NCI-H146 (cell line): ENCODE measurements around the gene EXT2.

ENCODE experiments used
- DNase-seq: peaks from one replicate; lab custom pipeline; 2025; lab: John Stamatoyannopoulos, UW

EXT2 gene

DNA sequence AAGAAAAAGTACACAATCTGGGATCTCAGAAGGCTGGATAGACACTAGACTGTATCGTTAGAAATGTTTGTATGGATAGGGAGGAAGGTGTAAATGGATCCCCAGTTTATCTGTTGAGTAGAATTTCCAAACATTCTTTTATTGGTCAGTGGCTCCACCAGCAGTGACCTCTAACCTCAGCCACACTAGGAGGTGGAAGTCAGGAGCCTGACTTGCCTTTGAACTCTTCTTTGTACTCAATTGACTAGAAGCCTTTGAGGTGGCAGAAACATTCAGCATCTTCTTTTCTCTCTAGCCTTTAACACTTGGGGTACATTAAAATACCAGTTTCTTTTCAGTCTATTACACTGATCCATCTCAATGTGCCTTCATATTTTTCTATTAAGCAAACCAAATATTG lies 39.1 kb downstream of the EXT2 start:
- DNase-seq, result no peak

DNA sequence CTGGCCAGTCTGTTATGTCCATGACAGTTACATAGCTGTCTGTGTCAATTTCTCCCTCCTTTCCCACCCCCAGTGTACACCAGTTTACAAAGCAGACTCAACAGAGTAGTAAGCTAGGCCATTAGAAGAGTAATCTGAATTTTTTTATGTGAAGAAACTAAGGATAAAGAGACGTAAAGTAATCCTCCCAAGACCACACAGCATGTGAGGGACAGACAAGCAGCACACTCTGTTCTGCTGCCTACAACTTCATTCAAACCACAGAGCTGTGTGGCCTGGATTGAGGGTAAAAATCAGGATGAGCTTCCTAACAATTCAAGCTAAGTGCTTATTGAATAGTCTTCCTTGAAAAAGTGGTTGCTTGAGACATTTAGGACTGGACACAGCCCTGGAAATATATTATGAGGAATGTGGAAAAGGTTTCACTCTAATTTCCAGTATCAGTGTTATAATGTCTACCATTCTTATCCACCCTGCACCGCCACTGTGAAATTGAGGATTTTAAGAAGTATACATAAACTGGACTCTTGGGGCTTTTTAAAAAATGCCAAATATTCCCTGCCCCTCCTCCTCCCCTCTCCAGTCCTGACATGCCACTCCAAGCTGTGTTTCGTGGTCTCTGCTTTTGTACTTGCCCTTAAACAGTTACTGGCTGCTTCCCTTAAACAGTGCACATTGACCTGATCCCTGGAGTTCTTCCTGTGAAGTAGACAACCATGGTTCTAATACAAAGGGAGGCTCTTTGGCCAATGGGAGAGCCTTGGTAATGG lies 40.9 kb downstream of the EXT2 start:
- DNase-seq, result no peak

DNA sequence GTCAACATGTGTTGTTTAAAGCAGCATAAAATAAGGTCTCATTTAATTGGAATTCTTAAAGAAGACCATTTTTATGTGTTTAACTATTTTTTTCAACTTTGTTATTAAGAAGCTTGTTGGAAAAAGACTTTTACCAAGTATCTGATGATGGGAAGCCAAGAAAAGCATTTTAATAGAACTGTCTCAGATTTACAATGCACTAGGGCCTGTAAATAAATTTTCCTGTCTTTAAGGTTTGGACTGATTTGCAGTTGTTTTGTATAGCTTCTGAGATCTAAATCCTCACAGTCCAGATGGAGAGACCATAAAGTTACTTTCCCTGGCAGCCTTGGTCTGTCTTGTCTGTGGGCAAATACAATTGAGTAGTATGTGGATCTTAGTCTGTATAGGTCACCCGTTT lies 41.6 kb downstream of the EXT2 start:
- no peak for DNase-seq

DNA sequence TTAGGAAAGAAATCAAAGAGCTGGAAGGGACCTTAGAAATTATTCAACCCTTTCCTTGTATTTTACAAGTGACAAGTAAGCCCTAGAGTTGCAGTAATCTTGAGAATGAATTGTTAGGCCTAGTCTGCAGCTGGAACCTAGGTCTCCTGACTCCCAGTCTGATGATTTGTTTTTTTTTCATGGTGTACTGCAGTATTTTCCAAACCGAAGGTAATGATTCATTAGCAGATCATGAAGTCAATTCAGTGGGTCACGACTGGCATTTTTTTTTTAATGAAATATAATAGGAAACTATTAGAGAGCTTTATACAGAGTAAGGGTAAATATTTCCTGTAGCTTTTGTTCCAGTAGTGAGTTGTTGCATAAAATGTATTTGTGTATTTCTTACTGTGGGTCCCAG lies 42.8 kb downstream of the EXT2 start:
- DNase-seq, result no peak

DNA sequence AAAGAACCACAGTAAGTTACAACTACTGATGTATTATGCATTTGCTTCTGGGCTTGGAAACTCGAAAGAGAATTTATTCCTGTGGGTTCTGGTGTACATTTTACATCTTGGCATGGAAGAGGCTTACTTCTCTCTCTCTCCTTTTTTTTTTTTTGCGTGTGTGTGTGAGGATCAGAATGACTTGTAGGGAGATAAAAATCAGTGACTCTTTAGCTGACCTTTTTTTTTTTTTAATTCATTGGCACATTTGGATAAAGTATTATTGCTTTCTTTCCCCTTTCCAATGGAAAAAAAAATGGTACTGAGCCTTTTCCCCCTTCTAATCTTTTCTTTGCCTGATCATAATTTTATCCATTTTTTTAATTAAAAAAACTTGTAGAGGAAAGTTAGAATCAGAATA lies 43.5 kb downstream of the EXT2 start:
- no peak for DNase-seq

DNA sequence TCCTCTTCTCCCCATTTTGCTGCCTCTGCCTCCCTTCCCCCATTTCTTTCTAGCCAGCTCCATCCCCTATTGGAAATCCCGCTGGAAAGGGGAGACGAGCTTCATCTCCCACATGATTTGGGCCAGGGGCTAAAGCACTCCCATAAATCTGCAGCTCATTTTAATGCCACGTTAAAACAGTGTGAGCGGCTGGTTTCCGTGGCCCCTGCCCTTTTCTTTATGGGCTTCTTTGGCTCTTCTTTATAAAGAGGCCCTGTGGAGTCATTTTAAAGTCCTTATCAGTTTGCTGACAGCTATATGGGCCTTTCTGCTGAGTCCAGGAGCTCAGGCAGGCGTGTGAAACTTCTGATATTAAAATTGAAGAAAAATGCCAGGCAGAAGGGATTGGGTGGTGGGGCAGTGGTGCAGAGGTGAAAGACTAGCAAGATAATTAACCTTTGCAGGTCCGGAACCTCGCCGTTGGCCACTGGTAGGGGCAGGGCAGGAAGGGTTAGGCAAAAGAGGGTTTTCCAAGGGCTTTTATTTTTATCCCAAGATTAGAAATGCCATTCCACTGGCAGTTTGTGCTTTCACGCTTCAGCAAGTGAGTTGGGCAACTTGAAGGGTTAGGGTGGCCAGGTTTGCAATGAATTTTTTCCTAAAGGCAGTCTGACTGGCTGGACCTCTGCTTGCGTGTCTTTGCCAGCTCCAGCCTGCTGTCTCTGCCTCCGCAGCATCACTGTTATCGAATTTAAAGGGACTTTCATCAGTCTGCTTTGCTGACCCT lies 44.3 kb downstream of the EXT2 start:
- DNase-seq, result no peak

DNA sequence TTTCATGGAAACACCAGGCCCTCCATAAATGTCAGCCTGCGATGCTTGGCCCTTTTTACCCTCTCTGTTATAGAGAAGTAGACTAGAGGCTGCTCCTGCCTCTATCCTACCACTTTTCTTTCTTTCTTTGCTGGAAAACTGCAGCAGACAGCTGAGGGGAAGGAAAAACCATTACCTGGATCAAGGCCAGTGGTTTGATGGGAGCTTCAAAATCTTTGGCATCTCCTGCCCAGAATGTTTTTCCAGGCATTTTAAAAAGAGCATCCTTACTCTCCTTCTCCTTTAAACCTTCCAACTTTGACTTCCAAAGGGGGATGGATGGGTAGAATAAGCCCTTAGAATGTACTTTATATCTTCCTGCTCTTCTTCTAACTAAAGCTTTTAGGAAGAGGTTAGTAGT lies 44.9 kb downstream of the EXT2 start:
- no peak for DNase-seq

DNA sequence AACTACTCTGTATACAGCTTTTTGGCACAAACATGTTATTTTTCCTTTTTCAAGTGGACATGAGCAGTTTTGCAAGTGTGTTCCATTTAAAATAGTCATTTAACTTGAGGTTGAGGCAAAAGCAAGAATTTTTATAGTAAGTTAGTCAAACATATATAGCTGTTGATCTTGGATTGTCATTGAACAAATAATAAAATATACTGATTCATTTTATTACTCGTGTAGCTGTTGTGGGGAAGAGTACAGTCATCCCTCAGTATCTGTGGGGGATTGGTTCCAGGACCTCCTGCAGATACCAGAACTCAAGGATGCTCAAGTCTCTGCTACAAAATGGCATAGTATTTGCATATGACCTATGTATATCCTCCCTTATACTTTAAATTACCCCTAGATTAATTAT lies 45.3 kb downstream of the EXT2 start:
- DNase-seq, result no peak

DNA sequence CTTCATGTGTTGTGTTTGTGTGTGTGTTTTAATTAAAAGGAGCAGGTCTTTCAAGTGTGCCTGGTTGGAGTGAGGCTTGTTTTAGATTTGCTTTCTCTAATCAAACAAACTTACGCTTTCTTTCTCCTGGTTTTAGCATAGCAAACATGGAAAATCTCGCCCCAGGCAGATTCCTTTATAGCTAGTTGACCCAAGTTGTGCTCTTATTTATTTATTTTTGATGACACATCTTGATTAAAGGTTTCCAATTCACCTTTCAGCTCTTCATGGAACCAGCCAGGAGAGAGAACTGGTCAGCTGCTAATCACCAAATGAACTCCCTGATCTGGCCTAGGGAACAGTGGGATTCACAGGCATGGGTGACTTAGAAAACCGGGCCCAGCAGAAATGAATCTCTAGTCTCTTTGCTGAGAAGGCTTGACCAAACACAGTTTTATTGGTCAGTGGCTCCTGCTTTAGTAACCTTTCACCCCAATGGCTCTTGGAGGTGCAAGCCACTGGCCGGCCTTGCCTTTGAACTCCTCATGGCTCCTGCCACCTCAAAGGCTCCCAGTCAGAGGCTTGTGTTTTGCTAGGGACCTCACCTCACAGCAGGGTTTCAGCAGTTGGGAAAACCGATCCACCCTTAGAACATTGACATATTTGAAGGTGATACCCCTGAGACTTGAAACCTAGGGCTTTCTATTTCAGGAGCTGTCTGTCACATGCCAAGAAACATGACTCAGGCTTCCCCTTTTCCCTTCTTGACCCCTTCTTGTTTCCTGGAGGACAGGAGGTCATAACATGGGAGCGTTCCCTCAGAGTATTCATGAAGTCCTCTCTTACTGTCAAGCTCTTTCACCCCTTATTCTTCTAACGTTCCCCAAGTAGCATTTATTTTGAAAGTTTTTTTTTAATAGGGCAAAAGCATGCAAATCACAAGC lies 48.8 kb downstream of the EXT2 start:
- no peak for DNase-seq

DNA sequence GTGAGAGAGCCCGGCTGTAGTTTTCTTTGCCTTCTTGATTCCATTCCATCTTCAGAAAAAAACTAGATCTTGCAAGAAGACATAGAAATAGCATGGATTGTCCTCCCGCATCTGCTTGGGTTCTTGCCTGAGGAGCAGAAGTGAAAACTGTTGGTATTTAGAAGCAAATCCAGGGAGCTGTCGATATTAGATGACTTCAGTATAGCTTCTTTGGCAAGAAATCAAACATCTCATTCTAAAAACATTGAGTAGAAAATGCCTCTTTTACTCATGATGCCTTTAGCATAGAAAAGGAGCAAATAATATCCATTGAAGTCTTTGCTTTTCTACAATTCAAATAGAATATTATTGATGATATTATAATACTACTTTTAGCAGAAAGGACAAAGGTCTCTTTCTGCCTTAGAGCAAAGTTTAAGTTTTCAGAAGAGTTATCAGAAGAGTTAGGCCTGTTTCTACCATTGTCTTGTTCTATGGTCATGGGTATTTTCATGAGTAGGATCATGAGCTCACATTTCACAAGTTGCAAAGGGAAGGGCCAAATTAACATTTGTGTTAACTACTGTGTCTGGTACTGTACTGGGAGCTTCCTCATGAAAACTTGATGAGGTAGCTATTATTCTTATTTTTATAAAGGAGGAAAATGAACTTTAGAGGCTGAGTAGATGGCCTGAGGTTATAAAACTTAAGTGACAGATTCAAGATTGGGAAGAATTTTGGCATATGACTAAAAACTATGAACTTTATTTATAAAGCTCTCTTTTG lies 49.7 kb downstream of the EXT2 start:
- DNase-seq, result no peak

DNA sequence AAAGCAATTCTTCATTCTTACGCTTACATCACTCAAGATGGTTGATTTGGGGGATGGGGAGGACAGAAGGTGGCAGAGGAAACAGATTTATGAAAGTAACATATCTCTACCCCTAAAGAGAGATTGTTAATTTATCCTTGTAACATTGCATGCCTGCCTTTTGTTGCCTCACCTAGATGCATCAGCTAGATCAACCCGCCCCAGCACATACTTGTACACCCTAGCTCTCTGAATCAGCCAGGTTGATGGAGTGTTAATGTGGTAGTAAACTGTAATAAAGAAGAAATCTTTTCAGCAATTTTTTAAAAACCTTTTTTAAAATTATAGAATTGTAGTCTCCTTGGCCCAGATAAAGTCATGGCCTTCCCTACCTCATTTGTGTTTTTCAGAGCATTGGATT lies 51.5 kb downstream of the EXT2 start:
- no peak for DNase-seq

DNA sequence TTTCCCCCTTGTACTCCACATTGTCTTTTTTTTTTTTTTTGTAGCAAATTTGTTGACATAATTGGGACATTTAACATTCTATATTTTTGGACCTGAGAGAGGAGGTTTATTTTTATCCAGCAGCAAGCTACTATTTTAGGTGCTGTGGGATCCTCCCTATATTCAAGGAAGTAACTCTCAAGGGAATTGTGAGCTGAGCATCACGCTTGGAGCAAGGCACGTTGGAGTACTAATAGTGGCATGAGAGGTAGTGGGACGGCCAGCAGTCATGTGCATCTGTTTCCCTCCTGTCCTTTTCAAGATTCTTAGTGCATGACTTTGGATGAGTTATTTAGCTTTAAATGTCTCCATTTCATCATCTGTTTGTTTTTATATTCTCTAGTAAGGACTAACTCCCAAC lies 52.3 kb downstream of the EXT2 start:
- no peak for DNase-seq

DNA sequence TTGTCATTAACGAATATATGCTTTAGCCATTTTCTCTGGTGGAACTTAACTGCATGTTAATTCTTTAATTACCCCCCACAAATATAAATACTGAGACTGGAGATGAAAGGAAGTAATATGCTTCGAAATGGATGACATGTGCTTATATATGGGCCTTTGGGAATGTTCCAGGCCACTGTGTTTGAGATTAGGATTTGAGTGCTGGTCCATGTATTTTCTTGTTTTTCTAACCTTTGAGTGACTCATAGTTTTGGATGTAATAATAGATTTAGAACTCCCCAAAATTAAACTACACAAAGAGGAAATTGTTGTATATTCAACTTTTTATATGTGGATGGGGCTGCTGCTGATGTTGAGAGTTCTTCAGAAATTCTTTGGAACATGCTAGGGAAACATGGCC lies 54.2 kb downstream of the EXT2 start:
- no peak for DNase-seq

DNA sequence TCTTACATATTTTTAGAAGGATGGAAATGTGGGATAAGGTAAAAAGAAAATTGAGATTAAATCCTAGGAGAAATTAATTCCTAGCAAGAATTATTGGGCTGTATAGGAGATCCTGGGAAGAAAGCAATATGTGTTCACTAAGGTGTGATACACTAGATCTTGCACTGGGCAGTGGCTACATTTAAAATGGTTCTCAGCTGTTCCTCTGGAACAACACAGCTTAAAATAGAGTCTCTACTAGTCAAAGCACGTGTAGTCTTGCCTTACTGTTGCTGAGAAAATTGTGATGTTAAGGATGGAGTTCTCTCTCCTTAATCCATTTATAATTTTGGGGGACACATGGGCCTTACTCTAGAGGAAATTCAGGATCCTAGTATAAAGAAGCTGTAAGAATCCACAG lies 54.9 kb downstream of the EXT2 start:
- no peak for DNase-seq

DNA sequence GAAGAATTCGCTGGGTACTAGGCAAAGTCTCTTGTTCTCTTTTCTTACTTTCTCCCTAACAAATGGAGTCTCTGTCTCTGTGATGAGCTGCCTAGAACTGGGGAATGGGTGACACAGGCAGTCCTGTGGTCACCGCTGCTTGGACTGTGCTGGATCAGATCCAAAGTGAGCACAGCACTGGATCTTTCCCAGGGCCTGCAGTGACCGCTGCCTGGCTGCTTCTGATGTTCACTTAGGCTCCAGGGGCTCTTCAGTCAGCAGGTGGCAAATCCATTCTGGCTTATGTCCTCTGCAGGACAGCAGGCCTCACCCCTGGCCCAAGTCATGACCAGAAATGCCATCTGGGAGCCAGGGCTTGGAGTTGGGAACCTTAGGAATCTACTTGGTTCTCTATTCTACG lies 61.5 kb downstream of the EXT2 start:
- no peak for DNase-seq

DNA sequence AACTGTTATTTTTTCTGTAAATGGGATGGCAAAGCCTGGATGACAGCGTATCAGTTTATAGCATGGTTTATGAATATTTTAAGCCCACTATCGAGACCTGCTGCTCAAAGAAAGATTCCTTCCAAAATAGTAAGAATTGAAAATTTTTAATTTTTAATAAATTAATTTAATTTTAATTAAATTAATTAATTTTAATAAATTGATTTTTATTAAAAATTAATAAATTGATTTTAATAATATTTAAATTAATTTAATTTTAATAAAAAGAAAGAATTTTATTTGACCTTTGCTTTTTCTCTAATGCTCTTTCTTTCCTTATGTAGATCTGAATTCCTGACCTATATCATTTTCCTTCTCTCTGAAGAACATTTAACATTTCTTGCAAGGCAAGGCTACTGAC lies 62.9 kb downstream of the EXT2 start:
- DNase-seq, result no peak

DNA sequence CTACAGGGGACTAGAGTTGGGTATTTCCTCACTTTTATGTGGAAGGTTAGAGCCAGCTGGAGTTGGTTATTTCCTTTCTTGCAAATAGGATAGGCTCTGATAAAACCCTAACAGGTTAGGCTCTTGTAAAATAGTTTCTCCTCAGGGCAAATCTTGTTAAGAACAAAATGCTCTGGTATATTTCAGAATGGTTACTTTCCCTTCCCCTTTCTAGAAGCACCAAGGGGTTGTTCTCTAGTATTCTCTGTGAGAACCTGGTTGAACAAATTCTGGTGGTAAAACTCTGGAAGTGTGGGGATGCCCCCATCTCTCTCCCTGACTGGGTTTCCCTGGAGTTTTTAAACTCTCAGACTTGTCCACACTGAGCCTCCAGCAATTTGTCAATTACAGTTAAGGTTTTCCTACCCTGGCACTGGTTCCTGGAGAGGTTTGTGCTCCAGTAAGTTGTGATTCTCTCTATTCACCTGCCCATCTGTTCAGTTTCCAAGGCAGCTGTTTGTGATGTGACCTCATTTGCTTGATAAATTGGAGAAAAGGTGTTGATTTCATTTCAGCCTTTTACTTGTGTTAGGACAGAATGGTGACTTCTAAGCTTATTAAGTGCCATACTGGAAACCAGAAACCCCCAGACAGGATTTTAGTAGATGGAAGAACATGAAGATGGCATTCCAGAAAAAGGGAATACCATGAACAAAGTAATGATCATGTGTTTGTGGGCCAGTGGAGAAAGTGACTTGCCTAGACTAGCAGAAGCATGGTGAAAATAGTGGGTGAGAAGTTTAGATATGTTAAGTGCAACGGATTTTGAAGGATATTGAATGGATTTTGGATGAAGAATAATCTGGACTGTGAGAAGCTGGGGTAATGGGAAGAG lies 64.6 kb downstream of the EXT2 start:
- DNase-seq, result no peak

DNA sequence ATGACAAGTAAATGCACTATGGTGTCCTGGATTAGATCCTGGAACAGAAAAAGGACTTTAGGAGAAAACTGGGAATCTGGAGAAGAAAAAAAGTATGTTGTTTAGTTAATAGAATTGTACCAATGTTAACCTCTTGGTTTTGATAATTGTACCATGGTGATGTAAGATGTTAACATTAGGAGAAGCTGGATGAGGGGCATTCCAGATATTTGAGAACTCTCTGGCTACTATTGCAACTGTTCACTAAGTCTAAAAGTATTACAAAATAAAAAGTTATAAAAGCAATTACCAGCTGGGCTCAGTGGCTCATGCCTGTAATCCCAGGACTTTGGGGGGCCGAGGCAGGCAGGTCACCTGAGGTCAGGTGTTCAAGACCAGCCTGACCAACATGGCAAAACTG lies 66.5 kb downstream of the EXT2 start:
- DNase-seq, result no peak

DNA sequence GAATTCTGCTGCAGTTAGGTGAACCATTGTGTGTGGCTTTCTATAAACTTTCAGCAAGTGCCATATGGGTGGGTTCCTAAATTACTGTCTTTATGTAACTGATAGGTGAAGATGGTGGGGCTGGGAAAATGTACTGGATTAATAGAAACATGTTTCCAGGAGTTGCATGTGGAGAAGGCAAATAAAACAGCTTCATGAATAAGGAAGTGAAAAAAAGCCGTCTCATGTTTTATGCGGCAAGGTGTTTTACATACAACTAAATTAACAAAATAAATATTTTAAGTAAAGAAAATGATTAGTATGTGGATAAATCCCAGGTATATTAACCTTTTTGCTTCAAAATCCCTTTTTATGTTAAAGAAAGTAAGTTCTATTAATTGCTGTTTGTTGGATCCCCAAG lies 67.2 kb downstream of the EXT2 start:
- DNase-seq, result no peak

DNA sequence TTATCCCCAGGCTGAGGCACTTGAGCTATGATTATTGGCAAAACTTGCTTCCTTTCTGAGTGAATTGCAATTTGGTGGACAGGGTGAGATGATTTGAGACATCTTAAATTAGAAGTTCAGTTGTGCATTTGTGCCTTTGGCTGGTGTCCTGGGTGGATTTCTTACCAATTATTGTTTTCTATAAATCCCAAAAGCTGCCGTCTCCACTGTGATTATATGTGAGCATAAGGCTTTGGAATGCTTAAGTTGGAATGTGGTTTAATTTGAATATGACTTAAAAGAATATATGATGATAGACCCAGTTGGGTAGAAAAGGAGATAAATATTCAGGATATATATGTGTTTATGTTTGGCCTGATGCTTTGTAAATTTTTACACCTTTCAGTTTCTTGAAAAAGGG lies 70.0 kb downstream of the EXT2 start:
- no peak for DNase-seq

DNA sequence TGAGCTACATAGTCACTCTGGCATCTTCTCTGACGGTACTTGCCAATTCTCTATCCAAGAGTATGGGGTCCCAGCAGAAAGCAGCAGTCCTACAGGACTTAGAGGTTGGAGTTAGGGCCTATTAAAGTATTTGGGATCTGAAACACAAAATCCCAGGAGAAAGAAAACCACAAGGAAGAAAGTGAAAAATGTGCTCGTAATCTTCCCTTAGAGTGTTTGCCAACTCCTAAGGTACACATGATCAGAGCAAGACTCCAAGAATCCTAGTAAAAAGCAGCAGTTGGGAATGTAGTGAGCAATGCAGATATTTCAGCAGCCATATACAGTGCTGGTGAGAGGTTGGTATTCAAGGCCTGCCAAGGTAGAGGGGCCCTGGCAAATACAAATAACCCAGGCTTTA lies 71.6 kb downstream of the EXT2 start:
- no peak for DNase-seq
